Stimulated activated CD4-positive, alpha-beta T cell treated with anti-CD3 and anti-CD28 coated beads, Interleukin-2, amount 100 ng/mL, for 48 hours (primary cell): Measurements from ENCODE around the gene MESP2.

Source experiments
- DNase-seq, 2 donors: peaks; one replicate each; pipeline ENCODE4 v3.0.0-alpha.2; 2020

Gene MESP2

GRCh38 chr15:89756897-89757296 lies 19.2 kb upstream of the MESP2 start:
- no peak for DNase-seq

- DNase-seq, result no peak
Measured at GRCh38 chr15:89758283-89758682, 17.8 kb upstream of the MESP2 start.

DNA sequence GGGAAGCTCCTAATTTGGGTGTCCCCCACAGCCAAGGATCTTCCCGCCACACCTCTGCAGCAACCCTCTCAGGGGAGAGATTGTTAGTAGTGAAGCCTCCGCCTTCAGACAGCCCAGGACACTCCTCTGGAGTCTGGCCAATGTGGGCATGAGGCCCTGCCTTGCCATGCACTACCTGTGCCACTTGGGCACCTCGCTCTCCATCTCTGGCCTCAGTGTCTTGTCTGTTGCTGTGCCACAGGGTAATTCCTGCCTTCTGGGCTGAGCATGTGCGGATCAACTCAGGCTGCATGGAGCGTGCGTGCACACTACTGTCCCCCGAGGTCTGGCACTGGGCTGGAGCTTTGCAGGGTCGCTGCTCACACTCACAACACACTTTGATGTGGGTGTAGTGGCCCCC lies 17.2 kb upstream of the MESP2 start:
- DNase-seq, result no peak

DNA sequence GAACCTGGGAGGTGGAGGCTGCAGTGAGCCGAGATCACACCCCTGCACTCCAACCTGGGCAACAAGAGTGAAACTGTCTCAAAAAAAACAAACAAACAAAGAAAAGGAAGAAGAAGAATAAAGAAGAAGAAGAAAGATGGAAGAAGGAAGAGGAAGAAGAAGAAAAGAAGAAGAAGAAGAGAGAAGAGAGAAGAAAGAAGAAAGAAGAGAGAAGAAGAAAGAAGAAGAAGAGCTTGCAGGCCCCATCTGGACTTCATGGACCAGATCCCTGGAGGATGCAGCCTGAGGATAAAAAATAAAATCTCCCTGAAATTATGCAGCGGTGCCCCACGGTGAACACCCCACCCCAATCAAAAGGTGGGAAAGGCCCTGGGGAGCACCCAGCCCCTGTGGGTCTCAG lies 16.3 kb upstream of the MESP2 start:
- DNase-seq, result no peak

DNA sequence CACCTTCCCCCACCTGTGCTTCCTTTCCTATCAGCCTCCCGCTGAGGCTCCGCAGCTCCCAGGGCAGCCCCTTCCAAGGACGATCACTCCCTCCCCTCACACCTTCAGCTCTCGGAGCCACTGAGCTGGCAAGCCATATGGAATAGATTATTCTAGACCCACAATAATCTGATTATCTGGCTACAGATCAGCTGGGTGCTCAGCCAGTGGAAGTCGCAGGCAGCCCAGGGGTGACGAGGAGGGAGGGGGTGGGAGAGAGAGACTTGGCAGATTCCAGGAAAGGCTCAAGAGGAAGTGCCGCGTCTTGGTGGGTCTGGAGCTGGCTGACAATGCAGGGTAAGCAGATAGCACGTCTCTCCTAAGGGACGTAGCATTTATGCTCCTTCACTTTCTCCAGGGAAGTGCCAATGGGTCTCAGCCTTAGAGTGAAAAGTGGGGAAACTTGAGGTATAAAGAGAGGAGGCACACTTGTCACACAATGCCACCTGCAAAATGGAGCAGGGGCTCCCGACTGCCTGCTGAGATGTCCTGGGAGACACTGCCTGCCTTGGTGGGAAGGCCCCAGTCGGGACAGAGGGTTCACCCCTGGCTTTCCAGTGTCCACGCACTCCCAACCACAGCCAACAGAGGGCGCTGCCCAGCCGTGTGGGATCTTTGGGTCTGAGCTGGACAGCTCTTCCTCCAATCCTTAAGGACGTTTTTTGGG lies 15.7 kb upstream of the MESP2 start:
- peak; percentile 81 to 82 for DNase-seq

DNA sequence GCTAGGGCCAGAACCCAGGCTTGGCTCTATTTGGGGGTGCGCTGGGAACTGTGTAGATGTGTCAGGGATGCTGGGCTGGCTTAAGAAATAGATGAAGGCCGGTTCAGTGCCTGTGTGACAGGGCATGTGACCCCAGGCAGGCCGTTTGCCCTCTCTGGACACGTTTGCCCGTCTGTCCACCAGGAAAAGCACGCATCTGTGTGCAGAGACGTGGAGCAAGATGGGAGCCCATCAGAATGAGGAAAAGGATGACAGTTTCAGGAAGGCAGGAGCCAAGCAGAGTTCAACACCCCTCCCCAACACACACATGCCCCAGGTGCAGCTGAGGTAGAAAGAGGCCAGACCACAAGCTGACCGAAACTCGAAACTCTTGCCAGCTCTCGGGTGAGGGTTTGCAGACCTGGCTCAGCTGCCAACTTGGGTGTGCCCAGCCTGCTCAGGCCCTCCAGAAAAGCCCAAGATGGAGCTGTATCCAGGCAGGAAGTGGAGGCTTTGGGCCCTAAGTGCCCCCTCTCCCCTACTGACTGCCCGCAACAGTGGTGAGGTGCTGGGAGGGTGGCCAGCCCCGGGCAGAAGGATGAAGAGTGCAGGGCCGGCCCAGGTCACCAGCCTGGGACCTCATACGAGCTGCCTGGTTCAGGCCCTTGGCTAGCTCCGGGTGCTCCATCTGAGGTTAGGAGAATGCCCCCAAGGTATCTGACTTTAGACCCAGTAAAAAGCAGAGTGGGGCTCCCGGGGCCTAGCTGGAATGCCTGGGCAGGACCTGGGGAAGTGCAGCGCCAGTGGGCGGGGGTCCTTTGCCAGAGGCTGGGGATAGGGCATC lies 14.9 kb upstream of the MESP2 start:
- DNase-seq, result no peak

DNA sequence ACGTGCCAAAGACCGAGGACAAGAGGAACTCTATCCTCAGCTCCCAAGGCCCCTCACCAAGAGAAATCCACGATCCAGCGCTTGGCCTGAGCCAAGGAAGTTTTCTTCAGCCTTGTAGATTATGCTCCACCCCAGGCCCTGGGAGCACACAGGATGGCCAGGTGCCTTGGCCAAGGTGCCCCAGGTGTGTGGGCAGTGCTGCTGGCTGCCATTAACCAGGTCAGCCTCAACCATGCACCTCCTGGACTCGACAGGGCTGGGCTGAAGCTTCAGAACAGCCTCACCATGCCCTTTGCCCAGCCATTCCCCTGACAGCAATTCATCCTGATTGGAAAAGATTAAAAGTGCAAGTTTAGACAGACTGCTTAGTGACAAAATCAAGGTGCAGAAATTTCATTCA lies 14.2 kb upstream of the MESP2 start:
- DNase-seq, result no peak

DNA sequence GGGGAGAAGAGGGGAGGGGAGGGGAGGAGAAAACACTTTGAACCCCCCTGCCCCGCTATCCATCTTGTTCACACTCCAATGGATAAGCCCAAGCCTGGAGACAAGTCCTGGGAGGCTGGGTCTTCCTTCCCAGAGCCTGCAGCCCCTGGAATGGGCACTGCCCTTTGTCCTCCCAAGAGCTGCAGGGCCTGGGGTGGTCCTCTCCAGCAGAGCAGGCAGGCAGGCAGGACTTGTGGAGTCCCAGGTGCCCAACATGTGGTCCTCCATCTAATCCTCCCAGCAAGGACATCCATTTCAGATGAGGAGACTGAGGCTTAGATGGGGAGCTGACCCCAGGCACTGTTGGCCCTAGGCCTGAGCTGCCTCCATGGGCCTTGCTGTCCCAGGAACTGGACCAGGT lies 10.4 kb upstream of the MESP2 start:
- DNase-seq, result no peak

DNA sequence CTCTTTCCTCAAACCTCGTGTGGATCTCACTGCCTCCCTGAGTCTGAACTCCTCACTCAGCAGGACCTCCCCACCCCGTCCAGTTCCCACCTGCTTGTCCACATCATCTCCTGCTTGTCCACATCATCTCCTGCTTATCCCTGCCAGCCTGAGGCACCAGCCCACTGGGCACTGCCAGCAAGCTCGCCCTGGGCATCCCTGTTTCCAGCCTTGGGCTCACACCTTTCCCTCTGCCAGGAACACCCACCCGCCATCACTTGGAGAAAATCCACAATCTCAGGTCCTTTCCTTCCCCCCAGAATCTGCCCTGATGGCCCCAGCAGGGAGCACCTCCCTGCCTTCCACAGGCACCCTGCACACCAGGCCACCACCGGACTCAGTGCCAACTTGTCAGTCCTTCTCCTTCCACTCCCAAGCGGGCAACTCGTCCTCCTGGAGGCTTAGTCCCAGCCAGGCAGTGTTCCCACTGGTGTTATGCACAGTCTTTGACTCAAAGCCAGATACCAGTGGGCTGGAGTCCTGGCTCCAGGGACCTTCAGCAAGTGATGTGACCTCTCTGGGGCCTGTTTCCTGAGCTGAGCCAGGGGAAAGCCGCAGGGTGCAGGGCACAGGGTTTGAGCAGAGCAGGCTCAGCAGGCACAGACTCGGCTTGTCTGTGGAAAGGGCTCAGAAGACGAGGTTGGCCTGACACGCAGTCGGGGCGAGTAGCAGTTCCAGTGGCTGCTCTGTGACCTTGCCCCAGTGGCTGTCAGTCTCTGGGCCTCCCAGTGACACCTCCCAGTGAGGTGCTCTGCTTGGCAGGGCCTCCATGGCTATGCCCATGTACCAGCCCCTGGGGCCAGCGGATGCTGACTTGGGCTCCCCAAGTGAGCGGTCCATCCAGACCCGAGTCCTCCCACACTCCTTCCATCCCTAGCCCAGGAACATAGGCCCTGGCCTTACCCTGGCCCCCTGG lies 9.5 kb upstream of the MESP2 start:
- DNase-seq, result no peak

DNA sequence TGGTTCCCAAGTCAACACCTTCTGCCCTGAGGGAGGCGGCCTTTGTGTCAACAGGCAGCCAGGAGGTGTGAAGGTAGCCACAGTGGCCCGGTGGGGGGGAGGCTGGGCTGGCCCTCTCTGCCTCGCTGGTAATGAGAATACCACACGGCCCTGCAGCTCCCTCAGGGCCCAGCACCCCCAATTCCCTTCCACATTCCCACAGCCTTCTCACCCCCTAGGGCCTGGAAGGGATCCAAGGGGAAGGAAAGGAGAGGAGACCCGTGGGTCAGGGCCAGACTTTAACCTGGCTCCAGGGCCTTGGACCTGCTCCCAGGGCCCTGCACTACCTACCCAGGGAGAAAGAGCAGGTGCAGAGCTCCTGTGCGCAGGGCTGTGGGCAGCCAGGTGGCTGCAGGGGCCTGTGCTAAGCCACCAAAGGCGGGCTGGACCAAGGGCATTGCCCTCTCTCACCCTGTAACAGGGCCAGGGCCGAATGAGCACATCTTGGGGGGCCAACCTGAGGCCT lies 8.7 kb upstream of the MESP2 start:
- no peak for DNase-seq

GRCh38 chr15:89768071-89768500 lies 8.0 kb upstream of the MESP2 start:
- no peak for DNase-seq

DNA sequence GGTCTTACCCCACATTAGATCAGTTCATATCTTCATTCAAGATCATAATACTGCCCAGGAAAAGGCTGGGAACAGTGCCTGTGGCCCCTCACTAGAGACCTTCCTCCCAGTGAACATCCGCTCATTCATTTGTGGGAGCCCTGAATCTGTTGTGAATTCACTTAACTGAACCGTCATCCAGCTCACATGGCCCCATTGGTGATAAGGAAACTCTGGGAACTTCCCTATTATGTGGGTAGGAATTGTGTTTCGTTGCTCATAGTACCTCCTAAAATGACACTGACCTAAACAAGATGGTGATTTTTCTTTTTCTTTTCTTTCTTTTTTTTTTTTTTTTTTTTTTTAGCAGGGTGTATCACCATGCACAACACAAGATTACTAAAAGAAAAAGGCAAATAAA lies 6.8 kb upstream of the MESP2 start:
- no peak for DNase-seq

- DNase-seq, result no peak
Measured at GRCh38 chr15:89770041-89770440, 6.1 kb upstream of the MESP2 start.

GRCh38 chr15:89772932-89773583 lies 3.1 kb upstream of the MESP2 start:
- no peak for DNase-seq

- DNase-seq, result no peak
Measured at GRCh38 chr15:89774492-89774891, 1.6 kb upstream of the MESP2 start.

- no peak for DNase-seq
Measured at GRCh38 chr15:89775815-89776214, 317 bp upstream of the MESP2 start.

DNA sequence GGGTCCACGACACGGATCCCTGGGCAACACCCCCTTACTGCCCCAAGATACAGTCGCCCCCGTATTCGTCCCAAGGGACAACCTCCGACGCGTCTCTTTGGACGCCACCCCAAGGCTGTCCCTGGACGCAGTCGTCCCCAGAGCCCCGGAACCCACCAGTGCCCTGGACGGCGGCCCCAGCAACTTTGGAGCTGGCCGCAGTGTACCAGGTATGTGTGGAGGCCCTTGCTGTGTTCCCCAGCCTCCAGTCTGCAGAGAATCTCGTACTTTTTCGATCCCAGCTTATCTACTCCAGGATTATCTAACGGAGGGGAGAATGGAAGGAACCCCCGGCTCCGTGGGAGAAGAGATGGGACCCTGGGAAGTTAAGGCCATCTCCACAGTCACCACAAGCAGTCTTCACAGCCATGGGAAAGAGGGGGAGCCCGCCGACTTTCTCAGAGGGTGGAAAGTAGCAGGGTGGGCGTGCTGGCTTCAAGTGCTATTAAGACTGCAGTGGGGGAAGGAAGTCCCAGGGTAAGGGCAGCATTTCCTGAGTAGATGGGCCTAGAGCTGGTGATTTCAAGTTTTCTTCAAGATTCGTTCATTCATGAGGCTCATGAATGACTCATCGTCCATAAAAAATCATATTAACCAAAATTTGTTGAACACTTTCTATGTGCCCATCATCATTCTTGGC lies 1.1 kb downstream of the MESP2 start:
- DNase-seq, result no peak

DNA sequence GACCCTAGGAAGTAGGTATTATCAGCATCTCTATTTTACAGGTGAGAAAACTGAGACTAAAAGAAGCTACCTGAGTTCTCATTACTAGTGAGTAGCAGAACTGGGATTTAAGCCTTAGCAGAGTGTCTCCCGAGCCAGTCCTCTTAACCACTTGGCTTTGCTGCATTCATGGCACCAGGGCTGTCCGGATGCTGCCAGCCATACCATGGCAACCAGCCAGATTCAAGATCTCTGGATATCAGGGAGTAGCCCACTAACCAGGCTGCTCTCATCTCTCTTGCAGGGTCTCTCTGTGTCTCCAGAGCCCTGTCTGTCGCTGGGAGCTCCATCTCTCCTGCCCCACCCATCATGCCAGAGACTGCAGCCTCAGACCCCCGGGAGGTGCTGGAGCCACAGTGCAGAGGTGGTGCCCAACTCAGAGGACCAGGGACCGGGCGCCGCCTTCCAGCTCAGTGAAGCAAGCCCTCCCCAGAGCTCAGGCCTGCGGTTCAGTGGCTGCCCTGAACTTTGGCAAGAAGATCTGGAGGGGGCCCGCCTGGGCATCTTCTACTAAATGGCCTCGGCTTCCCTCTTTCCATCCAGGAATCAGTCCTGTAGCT lies 1.7 kb downstream of the MESP2 start:
- no peak for DNase-seq

GRCh38 chr15:89778861-89779260 lies 2.7 kb downstream of the MESP2 start:
- DNase-seq, result no peak

DNA sequence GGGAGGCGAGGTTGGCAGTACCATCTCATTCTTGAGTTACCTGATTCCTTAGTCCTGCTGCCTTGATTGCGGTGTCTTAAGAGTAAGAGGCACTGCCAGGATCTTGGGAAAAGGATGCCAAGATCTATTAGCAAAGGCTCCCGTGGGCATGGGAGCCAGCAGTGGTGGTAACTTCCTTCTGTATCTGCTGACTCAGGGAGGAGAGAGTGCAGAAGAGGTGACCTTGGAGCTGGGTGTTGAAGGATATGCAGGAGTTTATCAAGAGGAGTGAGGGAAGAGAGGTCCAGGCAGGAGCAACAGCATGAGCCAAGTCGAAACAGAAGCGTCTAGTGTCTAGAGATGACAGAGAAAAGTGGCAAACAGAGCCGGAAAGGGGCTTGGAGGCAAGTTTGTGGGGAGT lies 4.5 kb downstream of the MESP2 start:
- no peak for DNase-seq

DNA sequence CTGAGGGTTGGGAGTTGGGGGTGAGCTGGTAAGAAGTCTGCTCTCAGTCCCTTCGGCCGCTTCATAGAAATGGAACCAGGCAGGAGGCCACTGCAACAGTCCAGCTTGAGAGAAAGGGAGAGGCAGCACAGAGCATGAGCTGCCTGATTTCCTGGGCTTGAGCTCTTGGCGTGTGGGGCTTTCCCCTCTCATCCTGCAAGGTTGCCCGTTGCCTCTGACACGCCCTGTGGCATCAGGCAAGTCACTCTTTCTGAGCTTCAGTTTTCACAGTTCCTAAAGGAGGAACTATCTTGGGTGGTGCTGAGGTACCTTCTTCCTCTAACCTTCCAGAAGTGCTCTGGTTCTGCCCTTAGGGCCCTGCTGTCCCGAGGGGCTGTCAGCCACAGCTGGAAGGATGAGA lies 4.9 kb downstream of the MESP2 start:
- DNase-seq, result no peak
